ENCODE data around the gene S100A6. TPM values are rescaled to one million over a fixed set of nuclear protein-coding genes. Genes with fewer than 3 reads are reported as not detected.
"Not testable (repeated sequence)": the region's sequence is repeated elsewhere in the genome, so short reads cannot be mapped to it uniquely, and the experiment has no call there.

Gene S100A6
- 428 and 2,979 TPM in 2 replicates for total RNA-seq

DNA sequence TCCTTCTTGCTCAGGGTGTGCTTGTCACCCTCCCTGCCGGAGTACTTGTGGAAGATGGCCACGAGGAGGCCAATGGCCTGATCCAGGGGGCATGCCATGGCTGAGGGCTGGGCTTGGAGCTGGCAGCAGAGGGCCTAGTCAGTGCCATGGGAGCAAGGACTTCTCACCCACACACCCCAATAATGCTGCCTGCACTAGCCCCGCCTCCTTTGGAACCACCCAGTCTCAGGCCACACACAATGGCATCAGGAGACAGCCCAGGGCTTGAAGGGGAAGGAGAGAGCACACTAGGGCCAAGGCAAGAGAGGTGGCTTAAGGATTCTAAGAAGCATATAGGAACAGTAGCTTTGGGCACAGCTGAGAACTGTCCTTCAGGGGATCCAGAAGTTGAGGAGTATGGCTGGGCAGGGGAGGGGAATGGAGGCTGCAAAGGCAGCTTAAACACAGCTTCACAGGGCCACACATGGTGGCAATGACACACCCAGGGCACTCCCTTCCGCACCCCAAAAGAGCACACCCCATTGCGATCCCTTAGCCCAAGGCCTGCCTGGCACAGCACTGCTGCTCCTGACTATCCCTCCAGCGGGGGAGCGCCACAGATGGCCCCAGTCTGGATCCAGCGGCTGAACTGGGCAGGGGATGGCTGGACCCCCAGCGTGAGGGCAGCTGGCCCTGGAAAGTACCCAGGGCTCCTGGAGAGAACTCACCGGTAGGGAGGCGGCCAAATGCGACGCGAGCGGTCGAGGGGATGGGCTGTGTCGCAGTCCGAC lies at the start of gene S100A6:
Gene S100A6 (minus strand): TSS at position 750 of the 770 bp plus-strand sequence. CDS start 652 bp downstream, at position 98.
- no peak for DNase-seq (ENCODE audit: low read depth)

- no peak for DNase-seq (ENCODE audit: low read depth)
Measured at GRCh38 chr1:153585006-153585405, 49.2 kb upstream of the S100A6 start.

DNA sequence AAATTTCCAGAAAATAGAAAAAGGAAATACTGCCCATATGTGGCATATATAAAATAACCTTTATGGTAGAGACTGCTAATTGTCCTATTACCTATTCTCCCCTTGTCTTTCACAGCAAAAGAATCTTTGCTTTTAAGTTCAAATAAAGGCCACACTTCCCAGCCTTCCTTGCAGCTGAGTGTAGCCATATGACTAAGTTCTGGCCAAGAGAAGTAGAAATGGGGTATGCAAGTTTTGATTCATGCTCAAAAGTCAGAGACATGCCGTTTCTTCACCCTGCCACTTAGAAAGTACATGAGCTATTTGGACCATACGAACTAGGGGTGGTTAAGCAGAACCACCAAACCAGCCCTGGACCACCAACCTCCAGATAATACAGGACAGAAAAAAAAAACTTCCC lies 48.2 kb upstream of the S100A6 start:
- no peak for DNase-seq (ENCODE audit: low read depth)

- not testable (repeated sequence) for DNase-seq (ENCODE audit: low read depth)
Measured at GRCh38 chr1:153583514-153583913, 47.7 kb upstream of the S100A6 start.

DNA sequence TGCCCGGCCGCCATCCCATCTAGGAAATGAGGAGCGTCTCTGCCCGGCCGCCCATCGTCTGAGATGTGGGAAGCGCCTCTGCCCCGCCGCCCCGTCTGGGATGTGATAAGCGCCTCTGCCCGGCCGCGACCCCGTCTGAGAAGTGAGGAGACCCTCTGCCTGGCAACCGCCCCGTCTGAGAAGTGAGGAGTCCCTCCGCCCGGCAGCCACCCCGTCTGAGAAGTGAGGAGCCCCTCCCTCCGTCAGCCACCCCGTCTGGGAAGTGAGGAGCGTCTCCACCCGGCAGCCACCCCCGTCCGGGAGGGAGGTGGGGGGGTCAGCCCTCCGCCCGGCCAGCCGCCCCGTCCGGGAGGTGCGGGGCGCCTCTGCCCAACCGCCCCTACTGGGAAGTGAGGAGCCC lies 47.0 kb upstream of the S100A6 start:
- not testable (repeated sequence) for DNase-seq (ENCODE audit: low read depth)

DNA sequence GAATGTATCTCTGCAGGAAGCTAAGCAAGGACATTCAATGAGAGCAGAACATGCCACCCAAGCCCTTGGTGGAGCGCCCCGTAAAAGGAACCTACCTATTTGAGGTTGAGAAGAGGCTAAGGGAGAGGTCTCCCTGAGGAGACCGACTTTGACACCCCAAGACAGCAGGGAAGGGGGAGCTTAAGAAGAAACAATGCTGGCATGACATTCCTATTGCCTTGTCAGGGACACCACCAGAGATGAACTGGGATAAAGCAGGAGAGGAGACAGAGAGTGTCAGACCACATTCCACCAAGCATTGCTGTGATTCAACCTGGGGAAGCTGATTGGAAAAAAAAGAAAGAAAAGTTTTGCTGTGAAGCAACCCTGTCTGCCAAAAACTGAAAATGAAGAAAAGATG lies 43.1 kb upstream of the S100A6 start:
- no peak for DNase-seq (ENCODE audit: low read depth)

DNA sequence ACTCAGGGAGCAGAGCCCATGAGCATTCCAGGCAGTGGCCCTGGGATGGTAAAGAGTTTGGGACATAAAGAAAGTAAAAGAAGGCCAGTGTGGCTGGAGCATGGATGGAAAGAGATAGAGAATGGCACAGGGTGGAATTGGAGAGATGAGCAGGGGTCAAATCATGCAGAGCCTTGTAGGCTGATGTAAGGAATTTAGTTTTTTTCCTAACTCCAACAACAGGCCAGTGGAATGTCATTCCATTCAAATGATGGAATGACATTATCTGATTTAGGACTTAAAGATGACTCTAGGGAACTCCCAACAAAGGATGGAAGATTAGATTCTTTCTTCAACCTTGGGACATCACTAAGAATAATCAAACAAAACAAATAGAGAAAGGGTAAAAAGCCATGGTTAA lies 42.7 kb upstream of the S100A6 start:
- no peak for DNase-seq (ENCODE audit: low read depth)

DNA sequence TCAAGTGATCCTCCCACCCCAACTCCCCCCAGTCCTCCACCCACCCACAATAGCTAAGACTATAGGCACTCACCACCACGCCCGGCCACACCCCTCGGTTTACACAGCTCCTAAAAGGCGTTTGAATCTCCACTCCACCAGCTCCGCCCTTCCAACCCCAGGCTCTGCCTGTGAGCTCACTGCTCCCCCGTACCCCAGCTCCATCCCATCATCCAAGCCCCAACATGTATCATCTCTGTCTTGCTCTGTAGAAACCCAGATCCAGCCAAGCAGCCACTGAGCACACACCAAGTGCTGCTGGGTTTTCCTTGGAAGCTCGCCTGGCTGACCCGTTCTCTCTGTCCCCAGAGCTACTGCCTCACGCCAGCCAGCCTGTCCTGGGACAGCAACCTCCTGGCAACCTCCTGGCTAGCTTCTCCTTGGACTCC lies 41.8 kb upstream of the S100A6 start:
- no peak for DNase-seq (ENCODE audit: low read depth)

- DNase-seq (ENCODE audit: low read depth), result no peak
Measured at GRCh38 chr1:153577138-153577537, 41.3 kb upstream of the S100A6 start.

DNA sequence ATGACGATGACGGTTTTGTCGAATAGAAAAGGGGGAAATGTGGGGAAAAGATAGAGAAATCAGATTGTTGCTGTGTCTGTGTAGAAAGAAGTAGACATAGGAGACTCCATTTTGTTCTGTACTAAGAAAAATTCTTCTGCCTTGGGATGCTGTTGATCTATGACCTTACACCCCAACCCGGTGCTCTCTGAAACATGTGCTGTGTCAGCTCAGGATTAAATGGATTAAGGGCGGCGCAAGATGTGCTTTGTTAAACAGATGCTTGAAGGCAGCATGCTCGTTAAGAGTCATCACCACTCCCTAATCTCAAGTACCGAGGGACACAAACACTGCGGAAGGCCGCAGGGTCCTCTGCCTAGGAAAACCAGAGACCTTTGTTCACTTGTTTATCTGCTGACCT lies 39.7 kb upstream of the S100A6 start:
- not testable (repeated sequence) for DNase-seq (ENCODE audit: low read depth)

GRCh38 chr1:153575081-153575491 lies 39.3 kb upstream of the S100A6 start:
- not testable (repeated sequence) for DNase-seq (ENCODE audit: low read depth)

GRCh38 chr1:153573351-153573750 lies 37.6 kb upstream of the S100A6 start:
- DNase-seq (ENCODE audit: low read depth), result no peak

- DNase-seq (ENCODE audit: low read depth), result peak; percentile 93
Measured at GRCh38 chr1:153572569-153573015, 36.8 kb upstream of the S100A6 start.

- DNase-seq (ENCODE audit: low read depth), result no peak
Measured at GRCh38 chr1:153571706-153572105, 35.9 kb upstream of the S100A6 start.

DNA sequence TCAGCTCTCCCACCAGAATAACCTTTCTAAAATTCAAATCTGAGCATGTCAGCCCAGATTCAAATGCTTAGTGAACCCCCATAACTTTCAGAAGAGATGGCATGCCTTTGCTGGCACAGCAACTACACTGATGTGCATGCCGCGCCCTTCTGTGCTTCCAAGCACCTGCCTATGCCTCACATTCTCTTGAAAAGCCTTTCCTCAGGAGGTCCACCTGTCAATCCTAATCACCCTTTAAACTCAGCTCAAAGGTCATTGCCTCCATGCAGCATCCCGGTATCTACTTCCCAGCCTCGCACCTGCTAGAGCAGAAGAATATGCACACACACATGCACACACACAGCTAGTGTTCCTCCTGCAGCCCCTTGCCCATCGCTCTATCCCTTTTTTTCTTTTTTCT lies 35.1 kb upstream of the S100A6 start:
- DNase-seq (ENCODE audit: low read depth), result no peak

DNA sequence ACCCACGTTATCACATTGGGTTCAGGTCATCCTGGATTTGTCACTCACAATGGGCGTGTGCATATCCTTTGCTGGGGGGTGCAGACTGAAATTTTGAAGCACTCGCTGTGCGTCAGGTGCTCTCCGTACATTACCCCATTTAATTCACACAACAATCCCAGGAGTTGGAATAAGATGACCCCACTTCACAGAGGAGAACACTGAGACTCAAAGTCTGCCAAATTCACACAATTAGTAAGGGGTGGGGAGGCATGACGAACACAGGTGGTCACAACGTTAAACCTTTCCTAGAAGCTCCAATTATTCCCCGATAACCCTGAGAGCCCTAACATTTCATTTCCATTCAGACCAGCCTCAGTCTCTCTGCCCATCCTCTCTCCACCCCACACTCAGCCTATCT lies 33.7 kb upstream of the S100A6 start:
- DNase-seq (ENCODE audit: low read depth), result no peak

DNA sequence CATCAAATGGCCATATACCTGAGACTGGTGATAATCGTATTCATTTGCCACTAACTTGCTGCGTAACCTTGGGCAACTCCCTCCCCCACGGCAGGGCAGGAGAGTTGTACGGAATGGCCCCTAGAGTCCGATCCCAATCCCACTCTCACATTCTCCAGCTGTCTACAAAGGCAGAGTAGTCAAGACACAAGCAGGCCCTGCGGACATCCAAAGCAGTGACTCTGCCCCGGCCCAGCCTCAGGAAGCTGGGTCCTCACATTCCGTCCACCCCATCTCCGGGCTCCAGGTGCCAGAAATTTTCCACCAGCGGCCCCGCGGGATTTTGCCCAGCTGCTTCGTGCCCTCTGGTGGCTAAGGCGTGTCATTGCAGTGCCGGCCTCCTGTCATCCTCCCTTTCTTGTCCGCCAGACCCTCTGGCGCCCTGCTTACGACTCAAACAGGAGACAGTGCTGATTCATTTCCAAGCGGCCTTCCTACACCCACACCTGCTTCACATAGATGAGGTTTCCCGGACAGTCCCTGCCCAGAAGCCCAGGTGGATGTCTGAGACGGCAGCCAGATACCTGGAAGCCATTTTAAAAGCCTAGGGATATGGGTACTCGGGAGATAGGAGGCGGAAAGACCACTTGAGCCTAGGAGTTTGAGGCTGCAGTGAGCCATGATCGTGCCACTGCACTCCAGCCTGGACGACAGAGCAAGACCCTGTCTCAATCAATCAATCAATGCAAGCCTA lies 32.7 kb upstream of the S100A6 start:
- peak; percentile 77 for DNase-seq (ENCODE audit: low read depth)

- peak; percentile 95 for DNase-seq (ENCODE audit: low read depth)
Measured at GRCh38 chr1:153567621-153568366, 32.0 kb upstream of the S100A6 start.

DNA sequence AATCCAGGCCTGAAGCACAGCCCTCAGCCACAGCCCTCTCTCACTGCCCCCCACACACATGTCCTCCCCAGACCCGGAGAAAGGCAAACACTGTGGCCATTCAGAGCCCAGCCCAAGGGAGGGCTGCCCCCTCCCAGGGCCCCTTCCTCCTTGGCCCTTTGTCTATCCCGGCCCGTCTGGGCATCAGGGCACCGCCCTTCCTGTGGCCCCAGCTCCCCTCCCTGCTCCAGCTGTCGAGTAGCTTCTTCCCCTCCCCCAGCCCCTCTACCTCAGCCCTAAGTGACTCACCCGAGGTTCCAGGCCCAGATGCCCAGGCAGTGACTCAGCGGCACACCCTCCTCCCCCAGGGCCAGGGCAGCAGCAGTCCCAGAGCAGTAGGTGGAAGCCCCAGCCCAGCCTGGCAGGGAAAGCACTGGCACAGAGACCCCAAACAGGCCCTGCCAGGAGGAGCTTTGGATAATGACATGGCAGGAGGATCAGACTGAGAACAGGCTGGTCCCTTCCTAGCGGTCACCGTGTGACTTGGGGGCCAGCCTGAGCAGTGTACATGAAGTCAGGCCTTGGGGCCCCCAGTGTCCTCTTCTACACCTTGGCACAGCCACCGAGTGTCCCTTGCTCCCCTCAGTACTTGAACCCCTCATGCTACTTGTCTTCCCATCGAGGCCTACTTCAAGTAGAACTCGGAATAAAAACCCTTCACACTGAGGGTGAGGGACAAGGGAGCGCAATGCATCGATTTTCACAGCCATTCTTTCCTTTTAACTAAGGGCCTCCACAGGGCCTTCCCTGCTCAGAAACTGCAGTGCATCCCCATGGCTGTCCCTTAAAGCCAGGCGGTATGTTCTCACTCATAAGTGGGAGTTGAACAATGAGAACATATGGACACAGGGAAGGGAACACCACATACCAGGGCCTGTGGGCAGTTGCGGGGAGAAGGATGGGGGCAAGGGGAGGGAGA lies 30.9 kb upstream of the S100A6 start:
- peak; percentile 97 for DNase-seq (ENCODE audit: low read depth)

GRCh38 chr1:153565529-153566374 lies 30.0 kb upstream of the S100A6 start, which contains the start of gene S100A2:
TSS of gene S100A2 (minus strand) at chr1:153565844. CDS start at chr1:153563877, 1,967 bp downstream.
- DNase-seq (ENCODE audit: low read depth), result peak; percentile 96

Data from renal cortical epithelial cell (primary cell).